Upper lobe of left lung (tissue), 6 donors: ENCODE data around the gene CACNB2. TPM values are rescaled to one million over a fixed set of nuclear protein-coding genes. Genes with fewer than 3 reads are reported as not detected.

Source experiments
- ATAC-seq, 2 donors: fragments of 200-7000 bp; cut with Tn5 transposase; one replicate each; pipeline ENCODE4 v1.9.1; 2022; ENCODE audit warnings: mild to moderate bottlenecking in 2 of 2, moderate library complexity in 2 of 2; ENCODE audit not compliant: low FRiP score in 2 of 2
- DNase-seq, 2 donors: peaks; one replicate each; pipeline ENCODE4 v3.0.0-alpha.2; 2019 to 2020
- H3K27ac ChIP-seq, 4 donors: fragments of 200-600 bp; sonication (generic); one replicate each; pipeline ENCODE4 v1.5.1; 2016 to 2019
- H3K27me3 ChIP-seq, 4 donors: fragments of 200-600 bp; sonication (generic); one replicate each; pipeline ENCODE4 v1.5.1; 2017 to 2019
- H3K36me3 ChIP-seq, 4 donors: fragments of 200-600 bp; sonication (generic); one replicate each; pipeline ENCODE4 v1.5.1; 2016 to 2019
- H3K4me1 ChIP-seq, 4 donors: fragments of 200-600 bp; sonication (generic); one replicate each; pipeline ENCODE4 v1.5.1; 2018 to 2019
- H3K4me3 ChIP-seq, 4 donors: fragments of 200-600 bp; sonication (generic); one replicate each; pipeline ENCODE4 v1.5.1; 2017 to 2019; ENCODE audit warnings: mild to moderate bottlenecking in 2 of 4, moderate library complexity in 1 of 4
- H3K9me3 ChIP-seq, 4 donors: fragments of 200-600 bp; sonication (generic); one replicate each; pipeline ENCODE4 v1.5.1; 2018 to 2019
- CTCF ChIP-seq, 6 experiments: fragments of 450-650 bp in 4 of 6; fragments of 200-600 bp in 2 of 6; sonication (generic) in 2 of 6; IDR thresholded peaks; one replicate each; pipeline ENCODE4 v1.5.1; 2016 to 2019; ENCODE audit warnings: antibody characterized with exemption in 6 of 6
- EP300 ChIP-seq, 4 donors: sonication (generic); formaldehyde crosslinking; IDR thresholded peaks; one replicate each; pipeline ENCODE4 v1.5.1; 2017; ENCODE audit warnings: antibody characterized with exemption in 4 of 4, control low read depth in 2 of 4
- POLR2A ChIP-seq, 4 donors: fragments of 450-650 bp; IDR thresholded peaks; one replicate each; pipeline ENCODE4 v1.5.1; 2016 to 2017; ENCODE audit warnings: antibody characterized with exemption in 4 of 4, mild to moderate bottlenecking in 2 of 4
- POLR2AphosphoS5 ChIP-seq, 2 donors: sonication (generic); formaldehyde crosslinking; IDR thresholded peaks; one replicate each; pipeline ENCODE4 v1.5.1; 2017; ENCODE audit warnings: antibody characterized with exemption in 2 of 2
- WGBS, 2 donors: methylation state at CpG; one replicate each; pipeline ENCODE4 v1.1.5; 2017 to 2018; 5-methylcytosine and 5-hydroxymethylcytosine counted together
- total RNA-seq, 6 donors: library from RNA; depleted of rRNA in 4 of 6; stranded (reverse); fragments of >200 nt in 4 of 6; gene quantifications; one replicate each; pipeline versions ENCODE4 v1.1.0 to v1.2.1, GENCODE V29; 2016 to 2021
- donor health status: DM: no; HTN: no; CAD: no; lungs with moderate emphysema.
- donor health status: DM: no; HTN: yes; CAD: no; lungs with severe emphysema.

Gene CACNB2
- total RNA-seq, 6 donors from 2014 or later, result 1.4 to 6.3 (median 2.9) TPM

DNA sequence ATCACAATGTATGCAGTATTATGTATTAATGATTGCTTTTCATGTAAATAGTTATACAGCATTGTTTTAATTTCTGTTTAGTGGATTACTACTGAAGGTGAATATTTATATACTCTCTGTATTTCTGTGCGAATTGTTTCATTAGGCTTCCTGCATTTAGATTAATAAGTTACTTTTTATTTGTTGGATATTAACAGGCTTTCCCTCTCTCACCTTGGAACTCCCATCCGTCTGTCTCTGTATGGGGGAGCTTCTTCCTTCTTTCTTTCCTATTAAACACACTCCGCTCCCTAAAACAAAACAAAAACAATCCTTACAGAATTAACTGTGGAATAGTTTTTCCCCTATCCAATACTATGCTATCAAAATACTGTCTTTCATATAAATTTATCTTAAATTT is 205.1 kb downstream of the CACNB2 start:
- no peak for ATAC-seq
- H3K27ac ChIP-seq, result no peak overlapping the region
- WGBS, 2 donors, result 87 to 94% methylated on average over 3 of the region's 3 CpGs

GRCh38 chr10:18350340-18350739 is 210.1 kb downstream of the CACNB2 start:
- ATAC-seq (no peak), DNase-seq (no peak)
- Histone ChIP-seq H3K4me3 (no peak overlapping the region), H3K27me3 (no peaks in the 10 kb centered on the region), H3K4me1 (no peaks in the 10 kb centered on the region), H3K36me3 (no peaks in the 10 kb centered on the region), H3K27ac (no peak overlapping the region), H3K9me3 (no peaks in the 10 kb centered on the region)
- no peak for TF ChIP-seq POLR2AphosphoS5 (IDR thresholded peaks at IDR 0.05)
- no peak for TF ChIP-seq EP300 (IDR thresholded peaks at IDR 0.05)
- no peak for TF ChIP-seq POLR2A (IDR thresholded peaks at IDR 0.05)
- no peak for TF ChIP-seq CTCF (IDR thresholded peaks at IDR 0.05)
- WGBS, 2 donors, result 58 to 79% methylated on average over 6 of the region's 6 CpGs

More for the DNA sequence above, 205.1 kb downstream of the CACNB2 start:
- H3K4me1 ChIP-seq, result no peaks in the 10 kb centered on the region
- TF ChIP-seq POLR2A (IDR thresholded peaks at IDR 0.05) (no peak), POLR2AphosphoS5 (IDR thresholded peaks at IDR 0.05) (no peak)
- no peaks in the 10 kb centered on the region for H3K9me3 ChIP-seq
- H3K36me3 ChIP-seq, result no peaks in the 10 kb centered on the region
- H3K4me3 ChIP-seq, result no peak overlapping the region
- DNase-seq, result no peak
- H3K27me3 ChIP-seq, result no peaks in the 10 kb centered on the region

- H3K4me1 ChIP-seq, result no peaks in the 10 kb centered on the region
- no peaks in the 10 kb centered on the region for H3K36me3 ChIP-seq
- no peak for ATAC-seq
- DNase-seq, result no peak
- 63 to 72% methylated on average over 2 of the region's 2 CpGs for WGBS, 2 donors
- H3K27ac ChIP-seq, result no peak overlapping the region
- H3K4me3 ChIP-seq, result no peak overlapping the region
- TF ChIP-seq EP300 (IDR thresholded peaks at IDR 0.05), result no peak
- no peaks in the 10 kb centered on the region for H3K27me3 ChIP-seq
- H3K9me3 ChIP-seq, result no peaks in the 10 kb centered on the region
Observed at GRCh38 chr10:18351421-18351820, 211.2 kb downstream of the CACNB2 start.

GRCh38 chr10:18352175-18352574 is 212.0 kb downstream of the CACNB2 start:
- Histone ChIP-seq H3K27me3 (no peaks in the 10 kb centered on the region), H3K4me3 (no peak overlapping the region), H3K9me3 (no peaks in the 10 kb centered on the region), H3K36me3 (no peaks in the 10 kb centered on the region), H3K4me1 (no peaks in the 10 kb centered on the region), H3K27ac (no peak overlapping the region)
- 90 to 92% methylated on average over 3 of the region's 3 CpGs for WGBS, 2 donors
- no peak for DNase-seq
- TF ChIP-seq POLR2A (IDR thresholded peaks at IDR 0.05) (no peak), CTCF (IDR thresholded peaks at IDR 0.05) (no peak), POLR2AphosphoS5 (IDR thresholded peaks at IDR 0.05) (no peak), EP300 (IDR thresholded peaks at IDR 0.05) (no peak)
- ATAC-seq, result no peak

DNA sequence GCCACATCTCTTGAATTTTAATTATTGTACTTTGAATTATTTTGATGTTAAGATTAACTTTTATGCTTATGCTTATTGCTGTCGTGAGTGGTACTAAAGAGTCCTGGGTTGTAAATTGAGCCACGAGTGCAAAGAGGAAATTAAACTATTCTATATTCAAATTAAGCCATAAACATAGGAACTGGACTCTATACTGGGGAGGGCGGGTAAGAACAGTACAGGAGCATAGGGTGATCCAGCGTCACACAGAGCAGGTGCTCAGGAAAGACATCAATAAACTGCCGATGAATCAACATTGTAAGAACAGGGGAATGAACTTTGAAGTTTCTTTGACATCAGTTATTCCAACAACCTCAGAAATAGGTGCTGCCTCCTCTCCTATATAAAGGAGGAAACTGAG is 219.6 kb downstream of the CACNB2 start:
- DNase-seq, result no peak
- no peak for TF ChIP-seq CTCF (IDR thresholded peaks at IDR 0.05)
- no peak for TF ChIP-seq POLR2AphosphoS5 (IDR thresholded peaks at IDR 0.05)
- TF ChIP-seq POLR2A (IDR thresholded peaks at IDR 0.05), result no peak
- no peak for TF ChIP-seq EP300 (IDR thresholded peaks at IDR 0.05)
- Histone ChIP-seq H3K4me1 (no peaks in the 10 kb centered on the region), H3K27me3 (no peaks in the 10 kb centered on the region), H3K27ac (no peak overlapping the region), H3K36me3 (no peaks in the 10 kb centered on the region), H3K9me3 (no peaks in the 10 kb centered on the region), H3K4me3 (no peak overlapping the region)
- no peak for ATAC-seq
- 76% methylated on average over 5 of the region's 5 CpGs for WGBS, 2 donors

GRCh38 chr10:18362892-18363291 is 222.7 kb downstream of the CACNB2 start:
- DNase-seq, result no peak
- Histone ChIP-seq H3K27ac (no peak overlapping the region), H3K36me3 (no peaks in the 10 kb centered on the region), H3K4me1 (no peaks in the 10 kb centered on the region), H3K9me3 (no peaks in the 10 kb centered on the region), H3K27me3 (no peaks in the 10 kb centered on the region), H3K4me3 (no peak overlapping the region)
- TF ChIP-seq EP300 (IDR thresholded peaks at IDR 0.05), result no peak
- TF ChIP-seq CTCF (IDR thresholded peaks at IDR 0.05), result no peak
- TF ChIP-seq POLR2A (IDR thresholded peaks at IDR 0.05), result no peak
- TF ChIP-seq POLR2AphosphoS5 (IDR thresholded peaks at IDR 0.05), result no peak
- WGBS, 2 donors, result 78 to 89% methylated on average over 1 of the region's 1 CpG
- no peak for ATAC-seq
